OCI-LY3 (cell line): Measurements from ENCODE around the gene MED13.

Experiments
- EZH2phosphoT487 ChIP-seq: fragments of 200-600 bp; shearing (Covaris generic); IDR thresholded peaks from 2 replicates; pipeline ENCODE4 v1.6.1; 2018; ENCODE audit warnings: antibody characterized with exemption, mixed run types, low read depth
- TF ChIP-seq, protein P1 (sequence below): fragments of 200-600, 300-600 bp; sonication (generic); IDR thresholded peaks from 2 replicates; pipeline ENCODE4 v1.5.1; 2014; ENCODE audit warnings: antibody characterized with exemption, low read length, low read depth

DNA sequence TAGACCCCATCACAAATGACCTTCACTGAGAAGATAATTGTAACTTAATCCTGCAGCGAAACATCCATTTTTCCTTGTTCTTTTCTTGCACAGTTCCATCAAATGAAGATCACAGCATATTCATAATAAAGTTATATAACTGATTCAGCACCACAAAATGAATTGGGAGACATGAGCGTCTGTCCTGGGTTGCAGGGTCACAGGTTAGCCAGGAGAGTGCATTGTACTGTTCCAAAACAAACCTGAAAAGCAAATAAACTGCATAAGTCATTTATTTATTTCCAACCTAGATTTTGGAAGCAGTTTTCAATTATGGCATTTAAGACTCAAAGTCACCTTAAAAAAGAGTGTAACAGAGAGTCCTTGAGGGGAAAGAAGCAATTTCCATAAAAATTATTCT lies 118.7 kb downstream of the MED13 start:
- TF ChIP-seq, protein P1, sequence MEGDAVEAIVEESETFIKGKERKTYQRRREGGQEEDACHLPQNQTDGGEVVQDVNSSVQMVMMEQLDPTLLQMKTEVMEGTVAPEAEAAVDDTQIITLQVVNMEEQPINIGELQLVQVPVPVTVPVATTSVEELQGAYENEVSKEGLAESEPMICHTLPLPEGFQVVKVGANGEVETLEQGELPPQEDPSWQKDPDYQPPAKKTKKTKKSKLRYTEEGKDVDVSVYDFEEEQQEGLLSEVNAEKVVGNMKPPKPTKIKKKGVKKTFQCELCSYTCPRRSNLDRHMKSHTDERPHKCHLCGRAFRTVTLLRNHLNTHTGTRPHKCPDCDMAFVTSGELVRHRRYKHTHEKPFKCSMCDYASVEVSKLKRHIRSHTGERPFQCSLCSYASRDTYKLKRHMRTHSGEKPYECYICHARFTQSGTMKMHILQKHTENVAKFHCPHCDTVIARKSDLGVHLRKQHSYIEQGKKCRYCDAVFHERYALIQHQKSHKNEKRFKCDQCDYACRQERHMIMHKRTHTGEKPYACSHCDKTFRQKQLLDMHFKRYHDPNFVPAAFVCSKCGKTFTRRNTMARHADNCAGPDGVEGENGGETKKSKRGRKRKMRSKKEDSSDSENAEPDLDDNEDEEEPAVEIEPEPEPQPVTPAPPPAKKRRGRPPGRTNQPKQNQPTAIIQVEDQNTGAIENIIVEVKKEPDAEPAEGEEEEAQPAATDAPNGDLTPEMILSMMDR: no peak
- TF ChIP-seq EZH2phosphoT487: no peak
